K562 (cell line): ENCODE results near the gene SUPT5H. TPM values are rescaled to one million over a fixed set of nuclear protein-coding genes. Genes with fewer than 3 reads are reported as not detected.

Source experiments
- AFF4 ChIP-seq: sonication (generic); formaldehyde crosslinking; IDR thresholded peaks from 2 replicates; pipeline ENCODE4 v1.8.0; 2023; ENCODE audit warnings: mild to moderate bottlenecking, missing genetic modification reagents
- E2F3 ChIP-seq: fragments of 250-450 bp; sonication (Bioruptor Pico); IDR thresholded peaks from 2 replicates; pipeline ENCODE4 v1.4.0; 2020; ENCODE audit warnings: mild to moderate bottlenecking
- HSF4 ChIP-seq: fragments of 250-450 bp; sonication (Bioruptor Pico); IDR thresholded peaks from 2 replicates; pipeline ENCODE4 v2.1.2; 2022; ENCODE audit warnings: mild to moderate bottlenecking, moderate library complexity, borderline replicate concordance
- IRF2 ChIP-seq: sonication (generic); formaldehyde crosslinking; IDR thresholded peaks from 2 replicates; pipeline ENCODE4 v1.8.1; 2022; ENCODE audit warnings: mild to moderate bottlenecking, missing genetic modification reagents
- KAT2B ChIP-seq: IDR thresholded peaks from one replicate; pipeline ENCODE4 v1.6.1; 2012; ENCODE audit warnings: low read depth, mild to moderate bottlenecking, control low read depth, inconsistent platforms, low read length, moderate library complexity
- MIER1 ChIP-seq: fragments of 450-650 bp; IDR thresholded peaks from 2 replicates; pipeline ENCODE4 v1.6.1; 2016; ENCODE audit warnings: antibody characterized with exemption, mild to moderate bottlenecking, low read depth
- MTA2 ChIP-seq: fragments of 450-650 bp; IDR thresholded peaks from 2 replicates; pipeline ENCODE4 v1.6.1; 2016; ENCODE audit warnings: low read depth
- POLR2A ChIP-seq: fragments of 450-650 bp; conservative IDR thresholded peaks from 2 replicates; pipeline ENCODE4 v1.6.1; 2016
- POLR3A ChIP-seq: IDR thresholded peaks from 2 replicates; pipeline ENCODE4 v1.6.1; 2011; ENCODE audit warnings: borderline replicate concordance, mild to moderate bottlenecking, moderate library complexity; ENCODE audit not compliant: insufficient read length, insufficient read depth; ENCODE audit errors: extremely low read depth
- RBM15 ChIP-seq: fragments of 200-400 bp; formaldehyde crosslinking; IDR thresholded peaks from 2 replicates; pipeline ENCODE4 v1.6.1; 2018; ENCODE audit warnings: mild to moderate bottlenecking, low read length, moderate library complexity; ENCODE audit not compliant: insufficient read depth
- SETDB1 ChIP-seq: IDR thresholded peaks from one replicate; pipeline ENCODE4 v1.6.1; 2012; ENCODE audit warnings: low read length, control low read depth, inconsistent platforms
- STAG1 ChIP-seq: sonication (generic); formaldehyde crosslinking; IDR thresholded peaks from 2 replicates; pipeline ENCODE4 v1.5.0; 2020; ENCODE audit warnings: missing genetic modification reagents, borderline replicate concordance
- TCF7 ChIP-seq: sonication (generic); IDR thresholded peaks from 2 replicates; pipeline ENCODE4 v1.6.1; 2016; ENCODE audit warnings: antibody characterized with exemption, borderline replicate concordance
- ZBTB2 ChIP-seq: fragments of 450-650 bp; IDR thresholded peaks from 2 replicates; pipeline ENCODE4 v1.6.1; 2016; ENCODE audit warnings: antibody characterized with exemption
- ZBTB33 ChIP-seq: sonication (generic); formaldehyde crosslinking; IDR thresholded peaks from 2 replicates; pipeline ENCODE4 v1.8.1; 2023; ENCODE audit warnings: mild to moderate bottlenecking, missing genetic modification reagents
- ZNF217 ChIP-seq: sonication (generic); formaldehyde crosslinking; IDR thresholded peaks from 2 replicates; pipeline ENCODE4 v1.8.0; 2022; ENCODE audit warnings: mild to moderate bottlenecking, missing genetic modification reagents
- ZNF408 ChIP-seq: fragments of 250-450 bp; sonication (Bioruptor Pico); IDR thresholded peaks from 2 replicates; pipeline ENCODE4 v1.4.0; 2020; ENCODE audit warnings: low read depth, mild to moderate bottlenecking, moderate library complexity
- ZNF449 ChIP-seq: fragments of 250-450 bp; sonication (Bioruptor Pico); IDR thresholded peaks from 2 replicates; pipeline ENCODE4 v1.8.0; 2022; ENCODE audit warnings: moderate library complexity, mild to moderate bottlenecking, inconsistent platforms
- ZNF507 ChIP-seq: conservative IDR thresholded peaks from 2 replicates; pipeline ENCODE4 v1.6.1; 2017; ENCODE audit warnings: missing genetic modification characterization, missing compliant biosample characterization
- ZZZ3 ChIP-seq: fragments of 450-650 bp; IDR thresholded peaks from 2 replicates; pipeline ENCODE4 v1.6.1; 2016; ENCODE audit warnings: antibody characterized with exemption, mild to moderate bottlenecking, moderate library complexity
- polyA plus RNA-seq, 8 experiments: library from polyadenylated mRNA; depleted of rRNA in 4 of 8; stranded (reverse) in 5 of 8; unstranded in 3 of 8; fragments of >200 nt; fragmentation: Nextera tagmentation in 2 of 8; fragmentation: Illumina TruSeq in 1 of 8; extraction: Ambion mirVana in 2 of 8; extraction: Trizol in 1 of 8; gene quantifications; 2 replicates each; pipeline versions ENCODE4 v1.2.1 to v1.2.3, GENCODE V29; 2011 to 2014; ENCODE audit warnings: inconsistent platforms in 1 of 8, missing spikeins in 1 of 8
- total RNA-seq, 7 experiments: library from RNA; depleted of rRNA in 6 of 7; stranded (reverse); fragments of >200 nt in 6 of 7; fragmentation: Illumina TruSeq in 2 of 7; extraction: Trizol in 2 of 7; gene quantifications; 2 replicates each; pipeline versions ENCODE4 v1.2.1 to v1.2.3, GENCODE V29; 2011 to 2021; ENCODE audit warnings: low replicate concordance in 1 of 7

The SUPT5H gene
- total and polyA plus RNA-seq, 9 of the 15 experiments (the other 6 are each of a cell fraction or from before 2014, with no cell fraction given): 13.3 to 85.9 (median 35.9) TPM

GRCh38 chr19:39480337-39481228 is 35.2 kb downstream of the SUPT5H start, which contains the start of gene TIMM50 (continued):
- TF ChIP-seq ZNF449 (no peak), AFF4 (no peak; the same call in 1 of the 2 replicates), ZNF408 (CRISPR knock-in tag) (no peak), SETDB1 (no peak), E2F3 (no peak), ZBTB33 (peak; percentile 71), ZNF217 (CRISPR knock-in tag) (no peak), RBM15 (no peak), POLR3A (no peak), ZZZ3 (no peak), KAT2B (no peak), IRF2 (no peak), MTA2 (no peak), MIER1 (no peak), STAG1 (CRISPR knock-in tag) (0 out of 2 replicates have a peak, but pooled peaks have one; percentile 36), HSF4 (CRISPR knock-in tag) (no peak), TCF7 (no peak), POLR2A (peak; percentile 88), ZBTB2 (no peak; the same call in 1 of the 2 replicates), ZNF507 (no peak)
